ENCODE data around the gene CELSR1.

DNA sequence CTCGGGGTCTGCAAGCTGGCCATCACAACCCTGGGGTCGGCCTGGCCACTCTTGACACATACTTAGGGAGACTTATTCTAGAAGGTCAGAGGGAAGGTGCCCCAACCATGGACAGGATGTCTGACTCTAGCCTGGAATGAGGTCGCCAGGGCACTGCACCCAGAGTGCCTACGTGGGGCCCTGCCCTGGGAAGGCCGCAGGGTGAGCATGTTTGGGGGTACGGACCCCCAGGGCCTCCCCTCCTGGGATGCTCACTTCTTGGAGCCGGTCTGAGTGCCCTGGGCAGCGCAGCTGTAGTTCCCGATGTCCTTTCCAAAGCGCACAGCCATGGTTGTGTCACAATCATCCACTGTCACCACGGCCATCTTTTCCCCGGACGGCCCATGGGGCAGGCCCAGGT lies 126.1 kb downstream of the CELSR1 start:
- TF ChIP-seq, protein P1, sequence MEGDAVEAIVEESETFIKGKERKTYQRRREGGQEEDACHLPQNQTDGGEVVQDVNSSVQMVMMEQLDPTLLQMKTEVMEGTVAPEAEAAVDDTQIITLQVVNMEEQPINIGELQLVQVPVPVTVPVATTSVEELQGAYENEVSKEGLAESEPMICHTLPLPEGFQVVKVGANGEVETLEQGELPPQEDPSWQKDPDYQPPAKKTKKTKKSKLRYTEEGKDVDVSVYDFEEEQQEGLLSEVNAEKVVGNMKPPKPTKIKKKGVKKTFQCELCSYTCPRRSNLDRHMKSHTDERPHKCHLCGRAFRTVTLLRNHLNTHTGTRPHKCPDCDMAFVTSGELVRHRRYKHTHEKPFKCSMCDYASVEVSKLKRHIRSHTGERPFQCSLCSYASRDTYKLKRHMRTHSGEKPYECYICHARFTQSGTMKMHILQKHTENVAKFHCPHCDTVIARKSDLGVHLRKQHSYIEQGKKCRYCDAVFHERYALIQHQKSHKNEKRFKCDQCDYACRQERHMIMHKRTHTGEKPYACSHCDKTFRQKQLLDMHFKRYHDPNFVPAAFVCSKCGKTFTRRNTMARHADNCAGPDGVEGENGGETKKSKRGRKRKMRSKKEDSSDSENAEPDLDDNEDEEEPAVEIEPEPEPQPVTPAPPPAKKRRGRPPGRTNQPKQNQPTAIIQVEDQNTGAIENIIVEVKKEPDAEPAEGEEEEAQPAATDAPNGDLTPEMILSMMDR (conservative IDR thresholded peaks at IDR 0.05 in 1 of 2, IDR thresholded peaks at IDR 0.05 in 1 of 2; ENCODE audit: low read depth in 1 of 2, low read length in 2 of 2) = no peak
- TF ChIP-seq EZH2 (IDR thresholded peaks at IDR 0.05; ENCODE audit: low read length, missing control alignments) = no peak
